ENCODE measurements around the gene CD3E. TPM values are rescaled to one million over a fixed set of nuclear protein-coding genes. Genes with fewer than 3 reads are reported as not detected.
"Not testable (repeated sequence)": the region's sequence is repeated elsewhere in the genome, so short reads cannot be mapped to it uniquely, and the experiment has no call there.

CD3E gene
- polyA plus RNA-seq, 1 donor = 0.22 TPM

- no peak for DNase-seq
These were observed 13.6 kb upstream of the CD3E start for GRCh38 chr11:118290923-118291322.

DNA sequence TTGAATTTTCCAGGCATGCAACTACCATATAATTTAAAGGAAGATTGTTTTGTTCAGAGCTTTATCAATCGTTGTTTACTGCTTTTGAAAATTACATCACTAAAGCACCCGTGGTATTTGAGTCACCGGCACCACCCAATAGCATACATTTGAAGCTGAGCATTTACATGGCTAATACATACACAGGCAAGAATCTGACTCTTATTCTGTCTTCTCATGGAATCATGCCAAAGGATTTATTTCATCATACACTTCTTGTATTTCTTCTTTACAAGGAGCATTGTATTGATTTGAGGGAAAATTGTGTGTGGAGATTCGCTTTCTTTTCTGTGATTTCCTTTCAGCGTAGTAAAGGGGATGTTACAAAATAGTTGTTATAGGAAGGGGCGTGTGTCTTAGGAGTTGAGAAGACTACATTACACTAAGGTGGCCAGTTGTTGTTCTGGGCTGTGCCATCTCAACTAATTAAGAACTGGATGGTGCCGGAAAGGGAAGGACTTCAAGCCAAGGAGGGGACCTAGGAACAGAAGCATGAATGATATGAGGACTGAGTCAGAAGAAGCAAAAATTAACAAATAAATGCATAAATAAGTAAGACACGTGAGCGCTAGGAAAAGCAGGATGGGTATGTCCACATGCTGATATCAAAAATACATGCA is 12.9 kb upstream of the CD3E start:
- DNase-seq = no peak

DNA sequence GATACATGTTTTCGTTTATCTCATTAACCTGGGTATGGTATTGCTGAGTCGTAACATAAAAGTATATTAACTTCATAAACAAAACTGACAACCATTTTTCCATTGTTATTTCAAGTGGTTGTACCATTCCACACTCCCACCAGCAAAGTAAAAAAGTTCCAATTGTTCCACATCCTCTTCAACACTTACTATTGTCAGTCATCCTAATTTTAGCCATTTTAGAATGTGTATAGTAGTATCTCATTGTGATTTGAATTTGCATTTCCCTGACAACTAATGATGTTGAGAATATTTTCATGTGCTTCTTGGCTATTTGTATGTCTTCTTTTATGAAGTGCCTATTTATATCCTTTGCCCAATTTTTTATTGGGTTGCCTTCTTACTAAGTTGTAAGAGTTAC is 10.5 kb upstream of the CD3E start:
- no peak for DNase-seq

DNA sequence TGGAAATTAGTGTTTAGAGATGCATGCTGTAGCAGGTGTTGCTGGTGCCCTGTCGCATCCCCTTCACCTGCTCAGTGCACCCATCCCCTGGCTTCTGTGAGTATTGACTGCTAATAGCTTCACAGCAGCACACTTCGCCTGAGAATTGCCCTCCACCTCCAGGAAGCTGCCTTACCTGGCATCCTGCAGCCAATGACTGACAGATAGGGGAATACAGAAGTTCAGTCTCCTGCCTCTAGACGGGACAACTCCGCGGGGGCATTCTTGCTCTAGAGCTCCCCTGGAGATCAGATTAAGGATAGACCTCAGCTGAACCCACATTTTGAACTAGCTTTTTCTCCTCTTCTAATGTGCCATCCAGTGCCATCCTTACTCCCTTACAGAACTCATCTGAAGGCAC is 9.3 kb upstream of the CD3E start:
- DNase-seq = no peak

- no peak for DNase-seq
These were observed 8.6 kb upstream of the CD3E start for GRCh38 chr11:118295815-118296454.

- no peak for DNase-seq
These were observed 2.8 kb upstream of the CD3E start for GRCh38 chr11:118301600-118302195.

- no peak for DNase-seq
These were observed 333 bp upstream of the CD3E start for GRCh38 chr11:118304227-118304567.

GRCh38 chr11:118305726-118306125 is 1.2 kb downstream of the CD3E start:
- DNase-seq = no peak

DNA sequence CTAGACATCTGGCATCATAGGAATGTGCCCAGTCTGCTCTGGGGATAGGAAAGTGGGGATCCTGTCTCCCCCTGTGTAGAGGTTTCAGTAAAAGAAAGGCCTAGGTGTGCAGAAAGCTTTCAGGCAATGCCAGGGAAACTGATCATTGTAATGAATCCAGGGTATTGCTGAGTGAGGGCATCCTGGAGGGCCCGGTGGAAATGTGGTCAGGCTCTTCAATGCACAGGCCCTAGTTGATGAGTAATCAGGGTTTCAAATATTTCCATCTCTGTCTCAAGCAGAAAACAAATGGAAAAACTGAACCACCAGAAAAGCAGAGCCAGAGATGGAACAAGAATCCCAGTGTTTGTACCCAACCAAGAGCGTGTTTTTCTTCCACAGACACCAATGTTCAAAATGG is 2.0 kb downstream of the CD3E start:
- DNase-seq = no peak

DNA sequence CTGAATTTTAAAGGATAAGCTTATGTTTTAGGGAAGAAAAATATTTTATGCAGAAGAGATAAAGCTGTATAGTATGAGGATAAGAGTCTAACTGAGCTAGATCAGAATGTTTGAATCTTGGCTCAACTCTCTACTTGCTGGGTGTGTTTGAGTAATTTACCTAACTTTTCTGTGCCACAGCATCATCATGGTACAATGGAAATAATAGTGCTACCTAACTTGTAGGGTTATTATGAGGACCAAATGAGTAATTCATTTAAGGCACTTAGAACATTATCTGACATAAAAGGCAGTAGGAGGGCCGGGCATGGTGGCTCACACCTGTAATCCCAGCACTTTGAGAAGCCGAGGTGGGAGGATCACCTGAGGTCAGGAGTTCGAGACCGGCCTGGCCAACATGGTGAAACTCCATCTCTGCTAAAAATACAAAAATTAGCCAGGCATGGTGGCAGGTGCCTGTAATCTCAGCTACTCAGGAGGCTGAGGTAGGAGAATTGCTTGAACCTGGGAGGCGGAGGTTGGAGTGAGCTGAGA is 4.5 kb downstream of the CD3E start:
- not testable (repeated sequence) for DNase-seq

DNA sequence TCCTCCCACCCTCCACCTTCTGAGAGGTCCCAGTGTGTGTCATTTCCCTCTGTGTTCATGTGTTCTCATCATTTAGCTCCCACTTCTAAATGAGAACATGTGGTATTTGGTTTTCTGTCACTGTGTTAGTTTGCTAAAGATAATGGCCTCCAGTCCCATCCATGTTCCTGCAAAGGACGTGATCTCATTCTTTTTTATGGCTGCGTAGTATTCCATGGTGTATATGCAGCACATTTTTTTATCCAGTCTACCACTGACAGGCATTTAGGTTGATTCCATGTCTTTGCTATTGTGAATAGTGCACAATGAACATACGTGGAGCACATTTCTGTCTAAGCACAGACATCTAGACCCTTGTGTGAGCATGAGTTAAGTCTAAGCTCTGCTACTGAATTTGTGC is 5.7 kb downstream of the CD3E start:
- no peak for DNase-seq

GRCh38 chr11:118310781-118311485 is 6.4 kb downstream of the CD3E start:
- DNase-seq = no peak

DNA sequence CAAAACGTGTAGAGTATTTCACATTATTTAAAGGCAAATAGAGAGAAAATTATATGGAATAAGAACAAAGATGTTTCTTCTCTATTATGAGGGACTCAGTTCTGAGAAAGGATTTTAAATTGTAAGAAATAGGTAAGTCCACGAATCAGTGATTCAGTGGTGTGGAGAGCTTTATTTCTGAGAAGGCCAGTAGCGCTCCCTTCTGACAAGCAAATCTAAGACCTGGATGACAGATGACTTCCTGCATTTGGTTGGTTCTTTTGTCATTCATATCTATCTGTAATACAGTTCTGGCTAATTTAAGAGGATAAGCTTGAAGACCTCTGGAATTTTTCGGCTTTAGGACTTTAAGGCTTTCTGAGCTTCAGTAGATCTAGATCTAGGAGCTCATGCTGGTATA is 7.0 kb downstream of the CD3E start:
- no peak for DNase-seq

GRCh38 chr11:118312328-118312727 is 7.8 kb downstream of the CD3E start:
- DNase-seq = no peak

DNA sequence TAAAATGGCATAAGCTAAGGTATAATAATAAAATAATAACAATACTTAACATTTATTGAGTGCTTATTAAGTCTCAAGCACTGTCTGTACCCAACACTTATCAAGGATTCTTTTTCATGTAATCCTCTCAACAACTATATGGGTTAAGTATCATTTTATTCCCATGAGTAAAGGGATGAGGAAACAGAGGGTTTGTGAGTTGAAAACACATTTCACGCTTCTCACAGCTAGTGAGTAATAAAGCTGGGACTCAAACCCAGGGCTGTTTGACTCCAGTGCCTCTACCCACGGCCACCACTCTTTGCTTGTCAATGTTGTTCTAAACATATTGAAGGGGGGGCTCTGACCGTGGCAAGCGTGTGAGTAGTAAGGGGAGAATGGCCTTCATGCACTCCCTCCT is 8.7 kb downstream of the CD3E start:
- no peak for DNase-seq

DNA sequence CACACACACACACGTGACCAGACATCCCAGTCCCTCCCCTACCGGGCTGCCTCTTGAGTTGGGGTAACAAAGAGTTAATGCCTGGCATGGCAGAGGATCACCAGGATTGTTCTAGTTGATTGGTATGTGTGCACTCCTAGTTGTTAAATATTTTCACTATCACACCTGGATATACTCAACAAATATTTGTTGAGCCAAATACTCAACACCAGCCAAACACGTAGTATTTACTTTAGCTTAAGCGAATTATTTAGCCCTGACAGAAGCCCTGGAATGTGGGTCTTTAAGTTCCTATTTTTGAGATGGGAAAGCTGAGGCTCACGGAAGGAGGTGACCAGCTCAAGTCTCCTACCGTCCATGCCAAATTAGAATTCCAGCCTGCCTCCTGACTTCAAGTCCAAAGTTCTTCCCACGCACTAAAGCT is 10.5 kb downstream of the CD3E start:
- DNase-seq = no peak

DNA sequence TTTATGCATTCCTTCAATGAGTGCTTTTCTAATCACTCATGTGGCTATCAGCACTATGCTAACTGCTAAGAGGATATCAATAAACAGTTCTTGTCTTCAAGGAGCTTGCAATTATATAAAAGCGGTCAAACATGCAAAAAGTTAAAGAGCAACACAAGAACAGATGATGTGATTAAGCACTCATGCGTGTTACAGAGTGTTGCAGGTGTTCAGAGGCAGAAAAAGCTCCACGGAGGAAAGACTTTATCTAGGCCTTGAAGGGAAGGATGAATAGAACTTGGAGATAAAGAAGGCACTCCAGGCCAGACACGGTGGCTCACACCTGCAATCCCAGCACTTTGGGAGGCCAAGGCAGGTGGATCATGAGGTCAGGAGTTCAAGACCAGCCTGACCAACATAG is 13.6 kb downstream of the CD3E start:
- DNase-seq = no peak

GRCh38 chr11:118318581-118319336 is 14.2 kb downstream of the CD3E start:
- no peak for DNase-seq

DNA sequence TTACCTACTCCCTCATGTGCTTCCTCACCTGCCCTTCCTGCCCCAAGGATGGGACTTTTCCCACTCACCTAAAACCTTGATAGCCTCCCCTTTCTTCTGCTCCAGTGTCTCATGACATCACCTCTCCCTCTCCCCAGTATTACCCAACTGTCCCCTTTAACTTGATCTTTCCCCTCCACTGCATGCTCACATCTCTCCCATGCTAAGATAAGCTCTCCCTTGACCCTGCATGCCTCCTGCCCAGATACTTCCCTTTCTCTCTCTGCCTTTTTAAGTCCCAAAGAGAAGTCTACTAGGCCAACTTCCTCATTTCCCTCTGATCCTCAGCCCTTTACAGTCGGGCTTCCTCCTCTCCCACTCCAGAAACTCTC is 14.8 kb downstream of the CD3E start:
- DNase-seq = no peak

- DNase-seq = no peak
These were observed 16.0 kb downstream of the CD3E start for GRCh38 chr11:118320515-118320914.

DNA sequence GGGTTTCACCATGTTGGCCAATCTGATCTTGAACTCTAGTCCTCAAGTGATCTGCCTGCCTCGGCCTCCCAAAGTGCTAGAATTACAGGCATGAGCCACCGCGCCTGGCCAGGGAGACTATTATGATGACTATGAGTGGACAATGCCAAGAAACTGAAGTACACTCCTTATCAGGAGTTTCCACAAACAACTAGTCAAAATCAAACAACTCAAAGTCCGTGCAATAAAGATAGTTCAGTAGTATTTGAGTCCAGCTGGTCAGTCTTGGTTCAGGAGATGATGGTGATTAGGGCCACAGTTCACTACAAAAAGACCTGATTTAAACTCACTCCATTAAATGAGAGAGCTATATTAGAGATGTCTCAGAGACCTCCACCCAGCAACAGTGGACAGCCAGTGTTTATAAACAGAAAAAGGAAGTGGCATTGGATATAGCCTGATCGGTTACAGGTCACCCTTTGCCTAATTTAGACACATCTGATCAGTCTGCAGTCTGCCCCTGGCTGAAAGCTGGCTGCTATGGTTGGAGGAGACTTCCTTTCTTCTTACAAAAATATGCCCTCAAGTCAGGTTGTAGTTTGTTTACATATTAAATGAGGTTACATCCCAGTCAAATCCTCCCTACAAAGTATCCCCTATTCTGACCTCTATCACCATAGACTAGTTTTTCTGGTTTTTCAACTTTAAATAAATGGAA is 17.0 kb downstream of the CD3E start:
- DNase-seq = no peak

DNA sequence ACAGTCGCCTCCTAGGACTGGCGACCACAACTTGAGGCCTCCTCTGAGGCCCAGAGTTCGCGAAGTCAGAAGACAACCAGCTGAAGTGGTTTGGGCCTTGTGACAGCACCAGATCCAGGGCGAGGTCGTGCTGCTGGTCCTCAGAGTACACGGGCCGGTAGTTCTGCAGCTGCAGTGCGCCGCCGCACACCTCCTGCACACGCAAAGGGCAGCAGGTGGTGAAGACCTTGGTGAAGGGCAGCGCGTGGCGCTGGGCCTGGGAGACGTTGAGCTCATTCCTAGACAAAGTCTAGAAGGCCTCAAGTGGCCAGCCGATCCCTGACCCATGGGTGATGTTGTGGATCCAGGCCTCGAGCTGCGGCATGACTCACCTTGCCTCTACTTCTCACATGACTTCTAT is 18.2 kb downstream of the CD3E start:
- no peak for DNase-seq
